H1 (cell line): Measurements from ENCODE around the gene GNAO1. TPM values are rescaled to one million over a fixed set of nuclear protein-coding genes. Genes with fewer than 3 reads are reported as not detected.

Experiments
- CHD1 ChIP-seq: IDR thresholded peaks from 2 replicates; pipeline ENCODE4 v1.6.1; 2012; ENCODE audit warnings: low read depth, low read length, improper control_type of control experiment
- SRF ChIP-seq: IDR thresholded peaks from 2 replicates; pipeline ENCODE4 v1.6.1; 2011; ENCODE audit warnings: mild to moderate bottlenecking, low read depth, low read length, moderate library complexity
- SUZ12 ChIP-seq: fragments of 200-600 bp; sonication (generic); IDR thresholded peaks from 2 replicates; pipeline ENCODE4 v1.6.1; 2012; ENCODE audit warnings: mild to moderate bottlenecking, inconsistent platforms, low read length, moderate library complexity, mixed read lengths
- ZNF274 ChIP-seq: IDR thresholded peaks from 2 replicates; pipeline ENCODE4 v1.7.0; 2012; ENCODE audit warnings: low read length, borderline replicate concordance; ENCODE audit errors: extremely low read depth
- polyA plus RNA-seq, 7 experiments: library from polyadenylated mRNA; depleted of rRNA in 3 of 7; stranded (reverse) in 5 of 7; unstranded in 2 of 7; fragments of >200 nt in 5 of 7; fragments of 200-250 nt in 2 of 7; gene quantifications; 1 replicate in 5 of 7; 2 replicates in 1 of 7; 4 replicates in 1 of 7; pipeline versions ENCODE4 v1.2.1 to v1.2.3, GENCODE V29; 2011 to 2013; ENCODE audit warnings: missing spikeins in 2 of 7, mixed read lengths in 2 of 7
- total RNA-seq: library from RNA; stranded (reverse); fragmentation: NEBNext Ultra II Directional; extraction: Animal tissue kit (Norgen Biotek cat#: 25700); gene quantifications from 2 replicates; pipeline ENCODE4 v1.2.1, GENCODE V29; 2021
- TF ChIP-seq, protein P1 (sequence below): IDR thresholded peaks from 2 replicates; pipeline ENCODE4 v1.6.1; 2011; ENCODE audit warnings: low read depth, mild to moderate bottlenecking, low read length; ENCODE audit not compliant: insufficient read depth

The GNAO1 gene
- total and polyA plus RNA-seq, 2 of the 8 experiments (the other 6 are each of a cell fraction or from before 2014, with no cell fraction given) = 6.7 to 34.4 TPM

DNA sequence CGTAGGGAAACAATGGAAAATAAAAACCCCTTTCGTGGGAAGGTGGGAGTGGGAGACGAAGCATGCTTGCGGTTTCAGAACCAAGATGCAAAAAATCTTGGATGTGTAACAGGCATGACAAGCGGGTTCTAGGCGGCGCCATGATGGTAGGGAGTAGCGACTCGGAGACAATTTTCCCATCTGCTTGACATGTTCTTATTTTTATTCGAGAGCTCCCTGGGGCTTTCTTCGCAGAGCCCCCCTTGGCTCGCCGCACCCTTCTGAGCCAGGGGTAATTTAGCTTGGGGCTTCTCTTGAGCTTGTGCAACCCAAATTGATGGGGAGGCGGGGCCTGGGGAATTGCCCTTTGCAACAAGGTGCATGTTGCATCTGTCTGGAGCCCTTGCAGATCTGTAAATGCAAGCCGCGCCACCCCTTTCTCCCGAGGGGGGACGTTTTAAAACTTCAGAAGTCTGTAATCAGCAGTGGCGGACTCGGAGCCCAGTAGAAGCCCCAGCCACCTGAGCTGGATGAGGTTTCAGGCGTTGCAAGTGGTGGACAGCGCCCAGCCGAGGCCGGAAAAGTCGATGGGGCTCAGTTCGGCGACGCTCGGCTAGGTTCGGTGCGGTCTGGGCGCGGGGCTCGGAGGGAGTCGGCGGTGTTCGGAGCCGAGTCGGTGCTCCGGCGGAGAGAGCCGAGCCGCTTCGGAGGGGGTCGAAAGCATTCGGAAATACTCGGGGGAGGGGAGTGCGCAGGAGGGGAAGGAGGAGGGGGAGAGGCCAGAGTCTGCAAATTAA is 2.9 kb downstream of the GNAO1 start (continued):
- TF ChIP-seq SUZ12 (no peak), CHD1 (no peak), ZNF274 (no peak), SRF (peak; percentile 86)
- TF ChIP-seq, protein P1, sequence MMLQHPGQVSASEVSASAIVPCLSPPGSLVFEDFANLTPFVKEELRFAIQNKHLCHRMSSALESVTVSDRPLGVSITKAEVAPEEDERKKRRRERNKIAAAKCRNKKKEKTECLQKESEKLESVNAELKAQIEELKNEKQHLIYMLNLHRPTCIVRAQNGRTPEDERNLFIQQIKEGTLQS = no peak
